HG03066 (cell line): ENCODE measurements around the gene SPOCD1.

Source experiments
- ATAC-seq: cut with Tn5 transposase; IDR thresholded peaks from one replicate; pipeline ENCODE4 v1.9.1; 2021; ENCODE audit warnings: low read depth; ENCODE audit not compliant: unreplicated experiment

The SPOCD1 gene

DNA sequence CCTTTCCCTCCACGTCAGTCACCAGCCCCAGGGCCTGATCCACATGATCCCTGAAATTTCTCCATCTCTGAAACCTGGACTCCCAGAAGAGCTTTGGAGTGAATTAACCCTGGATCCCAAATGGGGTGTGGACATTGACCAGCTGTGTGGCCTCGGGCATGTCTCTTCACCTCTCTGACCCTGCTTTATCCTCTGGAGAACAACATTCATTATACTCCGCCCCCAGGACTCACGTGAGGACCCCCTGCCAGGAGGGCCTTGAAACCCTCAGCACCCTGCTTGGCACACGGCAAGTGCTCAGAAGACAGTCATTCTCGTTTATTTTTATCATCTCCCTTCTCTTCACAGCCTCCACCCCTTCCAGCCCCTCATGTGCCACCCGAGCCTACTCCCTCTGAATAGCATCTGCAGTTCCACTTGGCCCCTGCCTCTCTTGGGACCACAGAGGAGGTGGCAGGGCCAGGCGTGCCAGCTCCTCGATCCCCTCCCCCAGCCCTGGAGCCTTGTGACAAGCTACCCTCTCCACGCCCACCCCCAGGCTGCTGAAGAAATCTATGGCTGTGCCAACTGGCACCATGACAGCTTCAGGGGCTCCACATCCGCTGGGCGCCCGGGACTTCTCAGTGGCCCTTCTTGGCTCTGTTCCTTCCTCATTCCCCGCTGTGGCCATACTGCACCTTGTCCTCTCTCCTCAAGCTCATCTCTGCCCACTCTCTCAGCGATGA is 69.7 kb downstream of the SPOCD1 start:
- no peak for ATAC-seq

DNA sequence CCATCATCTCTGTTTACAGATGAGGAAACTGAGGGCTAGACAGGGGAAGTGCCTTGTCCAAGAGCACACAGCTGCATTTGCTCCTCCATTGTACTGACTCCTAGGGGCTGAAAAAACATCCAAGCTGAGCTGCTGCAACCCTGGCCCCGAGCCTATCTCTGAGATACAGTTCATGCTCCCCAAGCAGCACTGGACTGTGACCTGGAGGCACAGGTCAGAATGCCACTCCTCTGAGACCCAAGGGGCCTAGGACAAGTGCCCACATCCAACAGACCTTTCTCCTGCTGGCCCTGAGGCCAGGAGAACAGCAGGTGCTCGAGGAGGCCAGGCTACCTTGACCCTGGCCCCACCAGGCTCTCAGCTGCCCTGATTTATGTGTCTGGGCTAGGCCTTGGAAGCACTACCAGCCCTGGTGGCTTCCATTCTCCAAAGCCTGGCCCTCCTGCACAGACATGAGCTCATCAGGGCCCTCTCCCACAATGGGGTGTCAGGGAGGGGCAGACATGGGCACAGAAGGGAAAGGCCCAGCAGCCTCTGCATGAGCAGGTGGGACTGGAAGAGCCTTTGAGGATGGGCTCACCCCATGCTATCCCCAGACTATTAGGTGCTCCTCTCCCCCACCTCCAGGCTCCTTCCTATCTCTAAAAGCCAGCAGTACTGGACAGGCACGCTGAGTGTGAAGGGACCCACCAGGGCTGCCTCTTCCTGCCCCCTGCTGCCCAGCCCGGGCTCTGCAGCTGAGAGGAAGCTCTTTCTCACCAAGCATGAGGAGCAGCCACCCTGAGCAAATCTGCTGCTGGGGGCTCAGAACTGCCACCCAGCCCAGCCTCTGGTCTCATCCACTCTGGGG is 70.5 kb downstream of the SPOCD1 start:
- ATAC-seq: no peak

DNA sequence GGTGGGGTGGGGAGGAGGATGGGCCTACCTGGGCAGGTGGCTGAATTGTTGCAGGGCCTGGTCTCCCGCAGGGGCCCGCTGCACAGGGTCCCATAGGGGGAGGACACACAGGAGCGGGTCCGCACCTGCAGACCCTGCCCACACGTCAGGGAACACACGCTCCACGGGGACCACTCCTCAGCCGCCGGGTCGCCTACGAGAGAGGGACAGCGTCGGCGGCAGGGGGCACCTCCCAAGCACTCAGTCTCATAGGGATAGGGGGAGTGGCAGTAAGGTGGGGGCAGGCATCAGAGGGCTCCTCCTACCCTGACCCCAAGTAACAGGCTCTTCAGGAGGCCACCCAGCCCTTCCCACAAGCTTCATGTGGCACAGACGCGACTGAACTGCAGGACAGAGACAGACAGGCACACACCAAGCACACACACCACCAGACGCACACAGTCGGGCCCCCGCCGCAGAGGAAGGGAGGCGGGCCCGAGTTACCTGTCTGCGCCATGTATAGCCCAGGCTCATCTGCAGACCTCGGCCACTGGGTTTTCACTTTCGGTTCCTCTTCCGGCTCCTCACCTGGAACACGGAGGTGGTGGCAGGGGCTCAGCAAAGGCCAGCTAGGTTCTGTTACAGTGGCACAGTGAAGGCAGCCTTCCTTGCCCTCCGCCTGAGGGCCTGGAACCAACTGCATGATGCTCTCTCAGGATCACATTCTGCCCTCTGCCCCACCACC is 71.5 kb downstream of the SPOCD1 start:
- no peak for ATAC-seq

DNA sequence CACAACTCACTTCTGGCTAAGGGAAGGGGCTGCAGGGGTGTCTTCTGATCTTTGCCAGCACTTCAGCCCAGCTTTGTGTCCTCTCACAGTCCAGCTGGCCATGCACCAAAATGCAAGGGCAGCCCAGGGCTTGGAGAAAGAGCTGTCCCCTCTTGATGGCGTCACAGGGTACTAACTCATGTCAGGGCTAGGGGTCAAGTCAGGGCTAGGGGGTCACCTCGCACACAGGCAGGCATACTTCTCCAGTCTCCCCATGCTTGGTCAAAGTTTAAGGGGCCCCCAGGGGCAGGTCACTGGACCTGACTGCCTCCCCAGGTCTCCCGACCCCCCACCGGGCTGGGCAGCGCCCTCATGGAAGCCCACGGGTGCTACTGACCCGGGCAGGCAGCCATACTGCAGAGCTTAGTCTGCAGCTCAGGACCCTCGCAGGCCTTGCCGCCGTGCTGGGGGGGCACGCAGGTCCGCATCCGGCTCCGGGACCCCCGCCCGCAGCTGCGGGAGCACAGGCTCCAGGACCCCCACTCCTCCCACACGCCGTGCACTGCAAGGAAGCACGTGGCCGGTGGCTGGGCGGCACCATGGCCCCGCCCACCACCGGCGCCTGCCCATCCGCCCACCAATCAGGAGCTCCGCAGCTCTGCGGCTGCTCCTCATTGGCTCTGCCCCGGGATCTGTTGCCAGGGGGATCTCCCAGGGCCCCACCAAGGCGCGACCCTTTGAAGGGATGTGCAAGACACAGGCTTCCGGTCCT is 73.2 kb downstream of the SPOCD1 start:
- no peak for ATAC-seq
